ENCODE data around the gene NUMB. TPM values are rescaled to one million over a fixed set of nuclear protein-coding genes. Genes with fewer than 3 reads are reported as not detected.

Gene NUMB
- total and polyA plus RNA-seq, 2 donors (not counting 3 experiments of a cell fraction or from before 2014, with no cell fraction given) = 128 to 164 TPM

- H3K9ac ChIP-seq (replicated peaks; ENCODE audit: extremely low read depth, insufficient read depth, low read length) = peak overlapping the region; percentile 92
- FAIRE-seq (no peak), DNase-seq (ENCODE audit: low read depth, low spot score) (no peak)
- H2AFZ ChIP-seq (ENCODE audit: low read depth, low read length) = peak overlapping the region; percentile 71
- CTCF ChIA-PET = interaction anchor here (1.1 to 11.6 kb wide), 5 partner anchors 9 to 162 kb away, joined by 3 to 123 read pairs (median 3); no protein-coding TSS in a partner anchor
- H3K36me3 ChIP-seq (ENCODE audit: control insufficient read depth in 2 of 2, extremely low read depth in 1 of 2, insufficient read depth in 2 of 2, low read length in 2 of 2) = no peaks in the 10 kb centered on the region
- peak overlapping the region; percentile 79 for H3K27ac ChIP-seq (ENCODE audit: insufficient read depth, low read depth, low read length)
- H3K79me2 ChIP-seq (ENCODE audit: control insufficient read depth, insufficient read depth, low read length) = peaks cover 53% of the 10 kb centered on the region
- no peak for TF ChIP-seq POLR2A (IDR thresholded peaks at IDR 0.05; ENCODE audit: low read depth, low read length)
- TF ChIP-seq GATA2 (IDR thresholded peaks at IDR 0.05; ENCODE audit: insufficient read depth, insufficient read length, low read depth, low read length) = no peak
- TF ChIP-seq POLR2AphosphoS5 (IDR thresholded peaks at IDR 0.05; ENCODE audit: insufficient read depth, low read depth, low read length) = no peak
- TF ChIP-seq FOS (IDR thresholded peaks at IDR 0.05; ENCODE audit: borderline replicate concordance, insufficient read depth, low read length) = no peak
- TF ChIP-seq, protein P1, sequence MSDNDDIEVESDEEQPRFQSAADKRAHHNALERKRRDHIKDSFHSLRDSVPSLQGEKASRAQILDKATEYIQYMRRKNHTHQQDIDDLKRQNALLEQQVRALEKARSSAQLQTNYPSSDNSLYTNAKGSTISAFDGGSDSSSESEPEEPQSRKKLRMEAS (IDR thresholded peaks at IDR 0.05; ENCODE audit: insufficient read depth, insufficient read length) = no peak
- no peak for TF ChIP-seq JUN (IDR thresholded peaks at IDR 0.05; ENCODE audit: borderline replicate concordance, insufficient read depth, insufficient read length, low read depth)
- no peak for TF ChIP-seq MYC (IDR thresholded peaks at IDR 0.05; ENCODE audit: low read depth, low read length)
- no peak for TF ChIP-seq EZH2 (IDR thresholded peaks at IDR 0.05; ENCODE audit: borderline replicate concordance, low read depth, low read length, severe bottlenecking)
- TF ChIP-seq CTCF (IDR thresholded peaks at IDR 0.05; ENCODE audit: extremely low read depth in 1 of 2, insufficient read depth in 1 of 2, low read depth in 1 of 2, low read length in 2 of 2) = no peak
- peak overlapping the region; percentile 92 for H3K4me2 ChIP-seq (ENCODE audit: insufficient read depth, low read length)
- no peaks in the 10 kb centered on the region for H3K9me3 ChIP-seq (replicated peaks; ENCODE audit: control insufficient read depth, insufficient read depth, low read length)
- peaks cover 67% of the 10 kb centered on the region for H3K4me1 ChIP-seq (ENCODE audit: control insufficient read depth, extremely low read depth, insufficient read depth, low read length)
- dilution Hi-C loops (cut with MboI; ENCODE audit: extremely low pct_ligation_motif_present, low sequenced_read_pairs) = loop anchor here (25.0 kb wide), 2 partner anchors 171 to 271 kb away; no protein-coding TSS in a partner anchor
- no TSS peak for BruUV-seq (replicated peaks)
- POLR2A ChIA-PET = interaction anchor here (1.1 kb wide), 1 partner anchor 20 kb away, joined by 4 read pairs; no protein-coding TSS in a partner anchor
- no peaks in the 10 kb centered on the region for H3K9me1 ChIP-seq (replicated peaks; ENCODE audit: control insufficient read depth, extremely low read depth, insufficient read depth, low read length)
- peak overlapping the region; percentile 76 to 98 (median 98) for H3K4me3 ChIP-seq (replicated peaks in 1 of 3; ENCODE audit: insufficient read depth in 1 of 3, low read depth in 1 of 3, low read length in 3 of 3)
- peaks cover 5% of the 10 kb centered on the region for H4K20me1 ChIP-seq (replicated peaks; ENCODE audit: control insufficient read depth, extremely low read depth, insufficient read depth, low read length)
- intact Hi-C loops (cut with micrococcal nuclease) = loop anchor here (1.0 to 5.0 kb wide), 3 partner anchors 34 to 161 kb away; no protein-coding TSS in a partner anchor
- H3K27me3 ChIP-seq (ENCODE audit: control insufficient read depth in 2 of 2, insufficient read depth in 2 of 2, low read length in 2 of 2) = no peaks in the 10 kb centered on the region
Measured at GRCh38 chr14:73457924-73458182, 493 bp downstream of the NUMB start.

All from endothelial cell of umbilical vein (primary cell).